RWPE1 (cell line): ENCODE measurements around the gene TCF15.
"Not testable (repeated sequence)": the region's sequence is repeated elsewhere in the genome, so short reads cannot be mapped to it uniquely, and the experiment has no call there.

Experiments used
- CTCF ChIA-PET: fragments of 350-600 bp; sonication (Branson Sonifier 250); formaldehyde crosslinking; extraction: SDS; loops from one replicate; lab custom pipeline; 2021; lab: Yijun Ruan, JAX
- POLR2A ChIA-PET: fragments of 400-600 bp; formaldehyde crosslinking; extraction: SDS; loops from one replicate; lab custom pipeline; 2020; ENCODE audit warnings: antibody characterized with exemption; ENCODE audit not compliant: low non-redundant PET; lab: Yijun Ruan, JAX
- DNase-seq: peaks from one replicate; pipeline ENCODE4 v3.0.0; 2012; ENCODE audit warnings: low spot score
- H3K27ac ChIP-seq: fragments of 450-650 bp; 2 replicates; pipeline ENCODE4 v1.5.1; 2017
- CTCF ChIP-seq: fragments of 450-650 bp; conservative IDR thresholded peaks from 2 replicates; pipeline ENCODE4 v1.5.1; 2017; ENCODE audit warnings: low read depth, mild to moderate bottlenecking

Gene TCF15

GRCh38 chr20:644692-645317, 34.7 kb upstream of the TCF15 start:
- CTCF ChIA-PET = interaction anchor here (0.5 to 2.1 kb wide), 22 partner anchors 7 to 165 kb away, joined by 3 to 35 read pairs (median 4); partner anchors contain the start of genes SCRT2 and SLC52A3
- no peak for DNase-seq
- POLR2A ChIA-PET = interaction anchor here (0.7 kb wide), 1 partner anchor 200 kb away, joined by 9 read pairs; no protein-coding TSS in a partner anchor
- H3K27ac ChIP-seq = peak overlapping the region; percentile 17; the same call in 1 of the 2 replicates
- no peak for TF ChIP-seq CTCF

GRCh38 chr20:642398-643174, 32.5 kb upstream of the TCF15 start:
- no peak overlapping the region for H3K27ac ChIP-seq
- CTCF ChIA-PET = no interaction called here
- TF ChIP-seq CTCF = no peak
- POLR2A ChIA-PET = no interaction called here
- no peak for DNase-seq

- CTCF ChIA-PET, DNase-seq, POLR2A ChIA-PET, H3K27ac ChIP-seq: not testable (repeated sequence)
Observed at GRCh38 chr20:642013-642397, 31.9 kb upstream of the TCF15 start.

GRCh38 chr20:641516-641875, 31.4 kb upstream of the TCF15 start:
- ChIA-PET POLR2A (no interaction called here), CTCF (interaction anchor here (0.5 to 1.0 kb wide), 3 partner anchors 26 to 84 kb away, joined by 3 to 4 read pairs (median 3); no protein-coding TSS in a partner anchor)
- TF ChIP-seq CTCF = no peak
- H3K27ac ChIP-seq = no peak overlapping the region
- no peak for DNase-seq

GRCh38 chr20:640674-641515, 30.8 kb upstream of the TCF15 start:
- POLR2A ChIA-PET = no interaction called here
- H3K27ac ChIP-seq = no peak overlapping the region
- CTCF ChIA-PET = interaction anchor here (0.5 to 1.0 kb wide), 3 partner anchors 26 to 83 kb away, joined by 3 to 4 read pairs (median 3); no protein-coding TSS in a partner anchor
- no peak for DNase-seq
- no peak for TF ChIP-seq CTCF

GRCh38 chr20:638579-638978, 28.5 kb upstream of the TCF15 start:
- ChIA-PET CTCF (no interaction called here), POLR2A (no interaction called here)
- no peak for DNase-seq
- H3K27ac ChIP-seq = no peak overlapping the region
- no peak for TF ChIP-seq CTCF
